Smooth muscle cell (in vitro differentiated cells): Measurements from ENCODE around the gene ALOX5. TPM values are rescaled to one million over a fixed set of nuclear protein-coding genes. Genes with fewer than 3 reads are reported as not detected.

Experiments
- DNase-seq: peaks from one replicate; lab custom pipeline; 2025; ENCODE audit not compliant: unreplicated experiment; lab: John Stamatoyannopoulos, UW
- H2AFZ ChIP-seq: fragments of 200-600 bp; sonication (generic); 2 replicates; pipeline ENCODE4 v1.6.0; 2016; ENCODE audit warnings: antibody characterized with exemption, low read depth, mild to moderate bottlenecking
- H3F3A ChIP-seq: fragments of 200-600 bp; sonication (generic); 2 replicates; pipeline ENCODE4 v1.6.0; 2017; ENCODE audit warnings: antibody characterized with exemption, low read depth
- H3K27ac ChIP-seq: fragments of 200-600 bp; sonication (generic); 2 replicates; pipeline ENCODE4 v1.5.1; 2016; ENCODE audit warnings: low read depth, mild to moderate bottlenecking
- H3K27me3 ChIP-seq: fragments of 200-600 bp; sonication (generic); 2 replicates; pipeline ENCODE4 v1.6.1; 2016; ENCODE audit warnings: low read depth, mild to moderate bottlenecking
- H3K36me3 ChIP-seq: fragments of 200-600 bp; sonication (generic); 2 replicates; pipeline ENCODE4 v1.5.1; 2016; ENCODE audit warnings: low read depth
- H3K4me1 ChIP-seq: fragments of 200-600 bp; sonication (generic); 2 replicates; pipeline ENCODE4 v1.5.1; 2016; ENCODE audit warnings: low read depth
- H3K4me2 ChIP-seq: fragments of 200-600 bp; sonication (generic); 2 replicates; pipeline ENCODE4 v1.6.0; 2016; ENCODE audit warnings: mild to moderate bottlenecking
- H3K4me3 ChIP-seq: fragments of 200-600 bp; sonication (generic); 2 replicates; pipeline ENCODE4 v1.5.1; 2016; ENCODE audit warnings: mild to moderate bottlenecking
- H3K79me2 ChIP-seq: fragments of 200-600 bp; sonication (generic); 2 replicates; pipeline ENCODE4 v1.6.0; 2016; ENCODE audit warnings: low read depth, mild to moderate bottlenecking
- H3K9ac ChIP-seq: fragments of 200-600 bp; sonication (generic); 2 replicates; pipeline ENCODE4 v1.6.0; 2016; ENCODE audit warnings: low read depth
- H3K9me3 ChIP-seq: fragments of 200-600 bp; sonication (generic); replicated peaks from 2 replicates; pipeline ENCODE4 v1.5.1; 2016; ENCODE audit warnings: low read depth
- H4K20me1 ChIP-seq: fragments of 200-600 bp; sonication (generic); 2 replicates; pipeline ENCODE4 v1.6.0; 2016; ENCODE audit warnings: low read depth
- WGBS: methylation state at CpG from one replicate; pipeline ENCODE4 v1.1.7; 2016; ENCODE audit warnings: low lambda C conversion rate; 5-methylcytosine and 5-hydroxymethylcytosine counted together
- polyA plus RNA-seq: library from polyadenylated mRNA; unstranded; fragments of >200 nt; fragmentation: Nextera tagmentation; extraction: Ambion mirVana; gene quantifications from 2 replicates; pipeline ENCODE4 v1.2.1, GENCODE V29; 2016
- total RNA-seq: library from RNA; depleted of rRNA; stranded (reverse); fragments of >200 nt; gene quantifications from 2 replicates; pipeline ENCODE4 v1.2.3, GENCODE V29; 2014
- TF ChIP-seq, protein P1 (sequence below): fragments of 200-600 bp; sonication (generic); IDR thresholded peaks from 2 replicates; pipeline ENCODE4 v1.5.1; 2017; ENCODE audit warnings: borderline replicate concordance, mild to moderate bottlenecking, antibody characterized with exemption; ENCODE audit not compliant: insufficient read depth, poor library complexity, severe bottlenecking

ALOX5 gene
- total and polyA plus RNA-seq, 2 experiments from 2014 or later = 0.18 TPM; not detected in 1

DNA sequence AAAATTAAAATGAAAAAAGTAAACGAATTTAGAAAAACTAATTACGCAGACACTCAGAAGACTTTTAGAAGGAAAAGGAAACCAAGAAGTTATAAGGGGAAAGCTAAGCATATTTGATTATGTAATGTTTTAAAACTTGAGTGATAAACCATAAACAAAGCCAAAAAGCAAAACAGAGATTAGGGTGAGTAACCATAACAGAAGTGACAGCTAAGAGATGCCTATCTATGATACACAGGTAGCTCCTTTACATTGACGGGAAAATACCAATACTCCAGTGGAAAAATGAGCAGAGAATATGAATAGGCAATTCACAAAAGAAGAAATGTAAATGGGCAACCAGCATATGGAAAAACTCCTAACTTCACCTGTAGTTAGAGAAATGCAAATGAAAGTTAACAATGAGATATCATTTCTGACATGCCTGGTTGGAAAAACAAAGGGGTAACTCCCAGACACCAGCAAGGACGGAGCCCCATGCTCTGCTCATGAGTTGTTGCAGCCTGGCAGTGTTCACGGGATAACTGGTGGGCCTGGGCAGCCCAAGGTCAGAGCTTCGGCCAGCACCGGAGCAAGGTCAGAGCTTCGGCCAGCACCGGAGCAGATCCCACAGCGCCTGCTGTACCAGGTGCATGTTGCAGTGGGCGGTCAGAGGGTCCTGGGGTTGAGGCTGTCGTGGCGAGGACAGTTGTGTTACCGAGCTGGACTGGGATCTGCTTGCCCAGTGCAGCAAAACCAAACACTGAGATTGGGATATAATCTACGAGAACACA lies 58.9 kb downstream of the ALOX5 start:
- H2AFZ ChIP-seq = no peak overlapping the region
- no peak overlapping the region for H3K4me2 ChIP-seq
- no peaks in the 10 kb centered on the region for H4K20me1 ChIP-seq
- no peaks in the 10 kb centered on the region for H3K79me2 ChIP-seq
- WGBS = 85% methylated on average over 15 of the region's 15 CpGs
- H3K27me3 ChIP-seq = no peaks in the 10 kb centered on the region
- H3K4me1 ChIP-seq = no peaks in the 10 kb centered on the region
- TF ChIP-seq, protein P1, sequence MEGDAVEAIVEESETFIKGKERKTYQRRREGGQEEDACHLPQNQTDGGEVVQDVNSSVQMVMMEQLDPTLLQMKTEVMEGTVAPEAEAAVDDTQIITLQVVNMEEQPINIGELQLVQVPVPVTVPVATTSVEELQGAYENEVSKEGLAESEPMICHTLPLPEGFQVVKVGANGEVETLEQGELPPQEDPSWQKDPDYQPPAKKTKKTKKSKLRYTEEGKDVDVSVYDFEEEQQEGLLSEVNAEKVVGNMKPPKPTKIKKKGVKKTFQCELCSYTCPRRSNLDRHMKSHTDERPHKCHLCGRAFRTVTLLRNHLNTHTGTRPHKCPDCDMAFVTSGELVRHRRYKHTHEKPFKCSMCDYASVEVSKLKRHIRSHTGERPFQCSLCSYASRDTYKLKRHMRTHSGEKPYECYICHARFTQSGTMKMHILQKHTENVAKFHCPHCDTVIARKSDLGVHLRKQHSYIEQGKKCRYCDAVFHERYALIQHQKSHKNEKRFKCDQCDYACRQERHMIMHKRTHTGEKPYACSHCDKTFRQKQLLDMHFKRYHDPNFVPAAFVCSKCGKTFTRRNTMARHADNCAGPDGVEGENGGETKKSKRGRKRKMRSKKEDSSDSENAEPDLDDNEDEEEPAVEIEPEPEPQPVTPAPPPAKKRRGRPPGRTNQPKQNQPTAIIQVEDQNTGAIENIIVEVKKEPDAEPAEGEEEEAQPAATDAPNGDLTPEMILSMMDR = no peak
- no peak overlapping the region for H3K27ac ChIP-seq
- H3F3A ChIP-seq = no peaks in the 10 kb centered on the region
- no peak overlapping the region for H3K9ac ChIP-seq
- no peak for DNase-seq
- H3K4me3 ChIP-seq = no peak overlapping the region
- H3K9me3 ChIP-seq = no peaks in the 10 kb centered on the region
- no peaks in the 10 kb centered on the region for H3K36me3 ChIP-seq

DNA sequence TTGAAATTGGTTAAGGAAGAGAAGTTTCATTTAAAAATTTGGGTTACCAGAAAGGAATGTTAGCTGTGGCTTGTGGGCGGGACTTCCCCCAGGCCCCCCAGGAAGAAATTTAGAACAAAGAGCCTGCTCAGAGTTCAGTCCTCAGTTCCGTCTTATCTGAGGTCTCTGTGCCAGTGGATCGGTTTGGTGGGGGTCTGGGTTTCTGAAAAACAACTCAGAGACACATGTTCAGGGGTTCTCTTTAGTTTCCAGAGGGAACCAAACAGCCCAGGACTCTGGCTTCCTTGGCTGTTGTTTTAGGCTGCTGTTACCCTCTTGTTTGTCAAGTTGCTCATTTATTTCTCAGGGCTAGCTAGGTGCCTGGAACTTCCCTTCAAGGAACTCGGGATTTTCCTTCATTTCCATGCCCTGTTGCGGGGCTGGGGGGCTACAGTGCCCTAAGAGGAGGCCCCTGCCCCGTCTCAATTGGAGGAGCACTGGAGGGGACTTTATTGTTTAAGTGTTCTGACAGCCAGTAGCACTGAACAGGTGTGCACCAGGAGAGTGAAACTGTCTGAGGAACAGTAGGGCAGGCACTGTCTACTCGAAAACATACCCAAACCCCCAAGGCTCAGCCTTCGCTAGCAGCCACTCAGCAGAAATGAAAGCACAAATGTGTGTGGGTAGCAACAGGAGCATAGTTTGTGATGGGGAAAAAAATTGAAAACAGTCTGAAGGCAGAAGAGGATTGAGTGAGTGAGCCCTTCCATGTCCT lies 59.9 kb downstream of the ALOX5 start:
- 78% methylated on average over 8 of the region's 8 CpGs for WGBS

DNA sequence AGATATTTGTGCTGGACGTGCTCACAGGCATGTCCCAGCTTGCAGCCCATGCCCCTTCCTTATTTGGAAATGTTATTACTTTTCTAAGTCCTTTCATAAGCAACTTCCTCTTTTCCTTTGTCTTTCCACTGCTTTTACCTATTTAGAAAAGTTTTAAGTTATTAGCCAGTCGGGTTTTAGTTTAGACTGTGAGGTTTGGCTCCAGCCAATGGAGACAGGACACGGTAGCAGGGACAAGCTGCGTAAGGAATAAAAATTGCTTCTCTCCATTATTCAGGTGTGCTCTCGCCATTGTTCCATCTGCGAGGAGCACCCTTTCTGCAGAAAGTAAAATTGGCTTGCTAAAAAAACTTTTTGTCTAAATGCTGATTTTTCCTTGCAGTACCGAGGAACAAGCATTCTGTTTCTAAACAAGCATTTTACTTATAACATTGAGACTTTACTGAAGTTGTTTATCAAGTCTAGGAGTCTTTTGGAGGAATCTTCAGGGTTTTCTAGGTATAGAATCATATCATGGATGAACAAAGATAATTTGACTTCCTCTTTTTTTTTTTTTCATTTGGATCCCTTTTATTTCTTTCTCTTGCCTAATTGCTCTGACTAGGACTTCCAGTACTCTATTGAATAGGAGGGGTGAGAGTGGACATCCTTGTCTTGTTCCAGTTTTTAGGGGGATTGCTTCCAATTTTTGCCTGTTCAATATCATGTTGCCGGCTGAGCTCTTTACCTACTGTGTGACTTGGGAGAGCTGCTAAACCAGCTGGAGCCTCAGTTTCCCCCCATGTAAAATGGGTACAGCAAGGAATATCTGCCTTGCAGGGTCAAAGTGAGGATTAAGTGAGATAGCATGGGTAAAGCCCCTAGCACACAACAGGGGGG lies 63.8 kb downstream of the ALOX5 start:
- Histone ChIP-seq H3K4me3 (no peak overlapping the region), H3K27ac (peak overlapping the region; percentile 11), H3F3A (no peaks in the 10 kb centered on the region), H3K27me3 (no peaks in the 10 kb centered on the region), H3K9me3 (no peaks in the 10 kb centered on the region), H4K20me1 (no peaks in the 10 kb centered on the region), H3K79me2 (no peaks in the 10 kb centered on the region), H3K36me3 (no peaks in the 10 kb centered on the region), H3K4me2 (peak overlapping the region; percentile 39), H3K9ac (no peak overlapping the region), H2AFZ (no peak overlapping the region), H3K4me1 (no peaks in the 10 kb centered on the region)
- 85% methylated on average over 8 of the region's 8 CpGs for WGBS
- TF ChIP-seq, protein P1 = no peak
- no peak for DNase-seq

More for the DNA sequence above, 59.9 kb downstream of the ALOX5 start:
- Histone ChIP-seq H3K79me2 (no peaks in the 10 kb centered on the region), H3K9me3 (no peaks in the 10 kb centered on the region), H4K20me1 (no peaks in the 10 kb centered on the region), H3F3A (no peaks in the 10 kb centered on the region), H2AFZ (no peak overlapping the region), H3K36me3 (no peaks in the 10 kb centered on the region), H3K4me1 (no peaks in the 10 kb centered on the region), H3K4me2 (no peak overlapping the region), H3K27ac (no peak overlapping the region), H3K9ac (no peak overlapping the region), H3K27me3 (no peaks in the 10 kb centered on the region), H3K4me3 (no peak overlapping the region)
- DNase-seq = no peak
- TF ChIP-seq, protein P1 = no peak
